ENCODE results near the gene TEDC1.

Gene TEDC1

GRCh38 chr14:105490572-105491365 is at the start of gene TEDC1:
TEDC1 (plus strand) TSS chr14:105491246; CDS start chr14:105491376, 130 bp downstream.
- in situ Hi-C loops (cut with MboI; ENCODE audit: low sequenced_read_pairs): loop anchor here (25.0 kb wide), 1 partner anchor 128 kb away; no protein-coding TSS in a partner anchor

GRCh38 chr14:105442125-105442524 is 48.9 kb upstream of the TEDC1 start:
- in situ Hi-C loops (cut with MboI; ENCODE audit: low sequenced_read_pairs): no loop called here

GRCh38 chr14:105442834-105443233 is 48.2 kb upstream of the TEDC1 start:
- in situ Hi-C loops (cut with MboI; ENCODE audit: low sequenced_read_pairs): no loop called here

GRCh38 chr14:105444859-105445258 is 46.2 kb upstream of the TEDC1 start:
- in situ Hi-C loops (cut with MboI; ENCODE audit: low sequenced_read_pairs): no loop called here

- in situ Hi-C loops (cut with MboI; ENCODE audit: low sequenced_read_pairs): no loop called here
These were observed 45.8 kb upstream of the TEDC1 start for GRCh38 chr14:105445290-105445689.

- in situ Hi-C loops (cut with MboI; ENCODE audit: low sequenced_read_pairs): no loop called here
These were observed 44.9 kb upstream of the TEDC1 start for GRCh38 chr14:105445901-105446845.

GRCh38 chr14:105446971-105447370 is 44.1 kb upstream of the TEDC1 start:
- in situ Hi-C loops (cut with MboI; ENCODE audit: low sequenced_read_pairs): no loop called here

GRCh38 chr14:105447651-105448640 is 43.1 kb upstream of the TEDC1 start:
- in situ Hi-C loops (cut with MboI; ENCODE audit: low sequenced_read_pairs): no loop called here

- in situ Hi-C loops (cut with MboI; ENCODE audit: low sequenced_read_pairs): no loop called here
These were observed 42.3 kb upstream of the TEDC1 start for GRCh38 chr14:105448706-105449111.

GRCh38 chr14:105449276-105450122 is 41.5 kb upstream of the TEDC1 start:
- in situ Hi-C loops (cut with MboI; ENCODE audit: low sequenced_read_pairs): no loop called here

- in situ Hi-C loops (cut with MboI; ENCODE audit: low sequenced_read_pairs): no loop called here
These were observed 40.9 kb upstream of the TEDC1 start for GRCh38 chr14:105450123-105450505.

- in situ Hi-C loops (cut with MboI; ENCODE audit: low sequenced_read_pairs): no loop called here
These were observed 40.0 kb upstream of the TEDC1 start for GRCh38 chr14:105450864-105451720.

- in situ Hi-C loops (cut with MboI; ENCODE audit: low sequenced_read_pairs): no loop called here
These were observed 38.1 kb upstream of the TEDC1 start for GRCh38 chr14:105452963-105453362.

GRCh38 chr14:105453847-105454246 is 37.2 kb upstream of the TEDC1 start:
- in situ Hi-C loops (cut with MboI; ENCODE audit: low sequenced_read_pairs): no loop called here

- in situ Hi-C loops (cut with MboI; ENCODE audit: low sequenced_read_pairs): no loop called here
These were observed 35.9 kb upstream of the TEDC1 start for GRCh38 chr14:105455086-105455640.

GRCh38 chr14:105455766-105456660 is 35.0 kb upstream of the TEDC1 start:
- in situ Hi-C loops (cut with MboI; ENCODE audit: low sequenced_read_pairs): no loop called here
